ENCODE data around the gene CDC37.

- TF ChIP-seq POLR2A (IDR thresholded peaks at IDR 0.05), result no peak
- no peak for TF ChIP-seq CTCF (IDR thresholded peaks at IDR 0.05)
- TF ChIP-seq POLR2AphosphoS5 (IDR thresholded peaks at IDR 0.05), result no peak
These were observed 5.4 kb upstream of the CDC37 start for GRCh38 chr19:10408511-10409283.

Data from breast epithelium (tissue), 3 donors.